ENCODE data around the gene UNCX.

DNA sequence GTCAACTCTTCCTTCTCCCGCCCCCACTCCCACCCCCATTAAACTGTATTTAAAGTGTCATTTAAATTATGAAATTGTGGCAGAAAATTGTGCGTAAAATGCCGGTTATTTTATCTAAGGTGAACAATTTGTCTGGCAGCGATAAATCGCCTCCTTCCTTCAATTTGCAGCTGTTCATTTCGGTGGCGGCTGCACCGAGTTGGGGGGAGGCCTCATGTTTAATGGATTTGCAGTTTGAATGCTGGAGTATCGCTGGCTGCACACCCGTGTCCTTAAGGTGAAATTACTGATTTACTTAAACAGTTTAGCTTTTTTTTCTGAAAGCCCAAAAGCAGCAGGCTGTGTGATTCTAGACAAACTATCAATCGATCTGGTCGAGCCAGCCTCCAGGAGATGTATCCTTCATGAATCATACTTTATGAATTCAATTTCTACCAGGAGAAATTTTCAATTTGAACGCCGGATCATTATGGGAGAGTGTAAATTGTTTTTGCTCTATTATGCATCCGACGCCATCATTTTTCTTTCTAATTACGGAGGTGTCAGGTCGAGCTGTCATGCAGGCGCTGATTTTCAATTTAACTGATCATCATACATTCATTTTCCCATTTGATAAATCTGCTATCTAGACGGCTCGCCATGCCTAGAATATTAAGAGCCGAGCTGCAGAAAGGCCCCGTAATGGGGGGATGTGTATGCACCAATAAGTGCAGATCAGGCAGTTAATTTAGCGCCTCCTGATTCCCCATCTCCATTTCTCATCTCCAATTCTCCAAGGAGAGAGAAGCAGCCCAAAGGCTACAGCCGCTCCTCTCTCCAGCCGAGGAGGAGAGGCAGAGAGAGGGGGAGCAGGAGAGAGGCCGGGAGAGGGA lies 6.5 kb downstream of the UNCX start:
- TF ChIP-seq, protein P1, sequence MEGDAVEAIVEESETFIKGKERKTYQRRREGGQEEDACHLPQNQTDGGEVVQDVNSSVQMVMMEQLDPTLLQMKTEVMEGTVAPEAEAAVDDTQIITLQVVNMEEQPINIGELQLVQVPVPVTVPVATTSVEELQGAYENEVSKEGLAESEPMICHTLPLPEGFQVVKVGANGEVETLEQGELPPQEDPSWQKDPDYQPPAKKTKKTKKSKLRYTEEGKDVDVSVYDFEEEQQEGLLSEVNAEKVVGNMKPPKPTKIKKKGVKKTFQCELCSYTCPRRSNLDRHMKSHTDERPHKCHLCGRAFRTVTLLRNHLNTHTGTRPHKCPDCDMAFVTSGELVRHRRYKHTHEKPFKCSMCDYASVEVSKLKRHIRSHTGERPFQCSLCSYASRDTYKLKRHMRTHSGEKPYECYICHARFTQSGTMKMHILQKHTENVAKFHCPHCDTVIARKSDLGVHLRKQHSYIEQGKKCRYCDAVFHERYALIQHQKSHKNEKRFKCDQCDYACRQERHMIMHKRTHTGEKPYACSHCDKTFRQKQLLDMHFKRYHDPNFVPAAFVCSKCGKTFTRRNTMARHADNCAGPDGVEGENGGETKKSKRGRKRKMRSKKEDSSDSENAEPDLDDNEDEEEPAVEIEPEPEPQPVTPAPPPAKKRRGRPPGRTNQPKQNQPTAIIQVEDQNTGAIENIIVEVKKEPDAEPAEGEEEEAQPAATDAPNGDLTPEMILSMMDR (conservative IDR thresholded peaks at IDR 0.05; ENCODE audit: low read length): no peak
- no peak for TF ChIP-seq EZH2phosphoT487 (IDR thresholded peaks at IDR 0.05; ENCODE audit: borderline replicate concordance)
